ENCODE data around the gene SULT1B1. TPM values are rescaled to one million over a fixed set of nuclear protein-coding genes. Genes with fewer than 3 reads are reported as not detected.

Gene SULT1B1
- total and polyA plus RNA-seq, 10 of the 15 experiments (the other 5 are each of a cell fraction or from before 2014, with no cell fraction given): 0.01 to 0.05 (median 0.01) TPM; not detected in 7

DNA sequence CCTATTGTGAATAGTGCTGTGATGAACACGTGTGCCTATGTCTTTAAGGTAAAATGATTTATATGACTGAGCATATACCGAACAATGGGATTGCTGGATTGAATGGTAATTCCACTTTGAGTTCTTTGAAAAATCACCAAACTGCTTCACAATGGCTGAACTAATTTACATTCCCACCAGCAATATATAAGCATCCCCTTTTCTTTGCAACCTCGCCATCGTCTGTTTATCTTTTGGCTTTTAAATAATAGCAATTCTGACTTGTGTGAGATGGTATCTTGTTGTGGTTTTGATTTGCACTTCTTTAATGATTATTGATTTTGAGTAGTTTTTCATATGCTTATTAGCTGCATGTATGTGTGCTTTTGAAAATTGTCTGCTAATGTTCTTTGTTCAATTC is 75.6 kb downstream of the SULT1B1 start:
- Histone ChIP-seq H3K27me3 (replicated peaks in 1 of 2; ENCODE audit: control insufficient read depth in 2 of 2, insufficient read depth in 2 of 2, low read length in 1 of 2) (no peaks in the 10 kb centered on the region), H4K20me1 (ENCODE audit: control insufficient read depth, insufficient read depth) (no peaks in the 10 kb centered on the region), H3K27ac (ENCODE audit: control insufficient read depth, insufficient read depth) (no peak overlapping the region), H3K36me3 (ENCODE audit: control insufficient read depth in 2 of 2, insufficient read depth in 2 of 2, low read length in 1 of 2) (no peaks in the 10 kb centered on the region), H3K4me3 (no peak overlapping the region), H3K4me1 (ENCODE audit: control insufficient read depth, insufficient read depth, low read length) (no peaks in the 10 kb centered on the region), H3K79me2 (ENCODE audit: control insufficient read depth, insufficient read depth, low read length) (no peaks in the 10 kb centered on the region), H3K9me3 (replicated peaks; ENCODE audit: control insufficient read depth, insufficient read depth, low read length) (no peaks in the 10 kb centered on the region), H3K4me2 (ENCODE audit: control insufficient read depth, insufficient read depth) (no peak overlapping the region), H2AFZ (ENCODE audit: control insufficient read depth, low read depth, low read length) (no peak overlapping the region), H3K9ac (ENCODE audit: control insufficient read depth, insufficient read depth, low read length) (no peak overlapping the region)
- intact Hi-C loops (cut with micrococcal nuclease; ENCODE audit: unreplicated experiment): no loop called here
- SMC1A ChIA-PET (ENCODE audit: uncharacterized antibody, unreplicated experiment): interaction anchor here (1.5 kb wide), 1 partner anchor 196 kb away, joined by 3 read pairs; no protein-coding TSS in a partner anchor
- DNase-seq (ENCODE audit: low read depth, low spot score) (no peak), ATAC-seq (no peak), FAIRE-seq (no peak)
- CTCF ChIA-PET: no interaction called here
- RAD21 ChIA-PET (ENCODE audit: unreplicated experiment): no interaction called here
- POLR2A ChIA-PET: no interaction called here
- in situ Hi-C loops (cut with MboI): loop anchor here (25.0 kb wide), 1 partner anchor 827 kb away; the partner anchor contains the start of gene AMTN
- TF ChIP-seq SREBF1 (IDR thresholded peaks at IDR 0.05; ENCODE audit: low read length) (no peak), MTA2 (IDR thresholded peaks at IDR 0.05; ENCODE audit: low read depth) (no peak), CEBPB (IDR thresholded peaks at IDR 0.05; ENCODE audit: borderline replicate concordance in 1 of 2, low read depth in 2 of 2, low read length in 2 of 2) (no peak), DPF2 (IDR thresholded peaks at IDR 0.05) (no peak), TBL1XR1 (IDR thresholded peaks at IDR 0.05; ENCODE audit: low read depth, low read length) (no peak)
- TF ChIP-seq, protein P1, sequence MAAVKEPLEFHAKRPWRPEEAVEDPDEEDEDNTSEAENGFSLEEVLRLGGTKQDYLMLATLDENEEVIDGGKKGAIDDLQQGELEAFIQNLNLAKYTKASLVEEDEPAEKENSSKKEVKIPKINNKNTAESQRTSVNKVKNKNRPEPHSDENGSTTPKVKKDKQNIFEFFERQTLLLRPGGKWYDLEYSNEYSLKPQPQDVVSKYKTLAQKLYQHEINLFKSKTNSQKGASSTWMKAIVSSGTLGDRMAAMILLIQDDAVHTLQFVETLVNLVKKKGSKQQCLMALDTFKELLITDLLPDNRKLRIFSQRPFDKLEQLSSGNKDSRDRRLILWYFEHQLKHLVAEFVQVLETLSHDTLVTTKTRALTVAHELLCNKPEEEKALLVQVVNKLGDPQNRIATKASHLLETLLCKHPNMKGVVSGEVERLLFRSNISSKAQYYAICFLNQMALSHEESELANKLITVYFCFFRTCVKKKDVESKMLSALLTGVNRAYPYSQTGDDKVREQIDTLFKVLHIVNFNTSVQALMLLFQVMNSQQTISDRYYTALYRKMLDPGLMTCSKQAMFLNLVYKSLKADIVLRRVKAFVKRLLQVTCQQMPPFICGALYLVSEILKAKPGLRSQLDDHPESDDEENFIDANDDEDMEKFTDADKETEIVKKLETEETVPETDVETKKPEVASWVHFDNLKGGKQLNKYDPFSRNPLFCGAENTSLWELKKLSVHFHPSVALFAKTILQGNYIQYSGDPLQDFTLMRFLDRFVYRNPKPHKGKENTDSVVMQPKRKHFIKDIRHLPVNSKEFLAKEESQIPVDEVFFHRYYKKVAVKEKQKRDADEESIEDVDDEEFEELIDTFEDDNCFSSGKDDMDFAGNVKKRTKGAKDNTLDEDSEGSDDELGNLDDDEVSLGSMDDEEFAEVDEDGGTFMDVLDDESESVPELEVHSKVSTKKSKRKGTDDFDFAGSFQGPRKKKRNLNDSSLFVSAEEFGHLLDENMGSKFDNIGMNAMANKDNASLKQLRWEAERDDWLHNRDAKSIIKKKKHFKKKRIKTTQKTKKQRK (IDR thresholded peaks at IDR 0.05; ENCODE audit: low read depth, low read length): no peak
- TF ChIP-seq, protein P2, sequence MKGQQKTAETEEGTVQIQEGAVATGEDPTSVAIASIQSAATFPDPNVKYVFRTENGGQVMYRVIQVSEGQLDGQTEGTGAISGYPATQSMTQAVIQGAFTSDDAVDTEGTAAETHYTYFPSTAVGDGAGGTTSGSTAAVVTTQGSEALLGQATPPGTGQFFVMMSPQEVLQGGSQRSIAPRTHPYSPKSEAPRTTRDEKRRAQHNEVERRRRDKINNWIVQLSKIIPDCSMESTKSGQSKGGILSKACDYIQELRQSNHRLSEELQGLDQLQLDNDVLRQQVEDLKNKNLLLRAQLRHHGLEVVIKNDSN (IDR thresholded peaks at IDR 0.05; ENCODE audit: borderline replicate concordance, extremely low read length, insufficient read depth, low read depth, low read length): no peak
- TF ChIP-seq, protein P3, sequence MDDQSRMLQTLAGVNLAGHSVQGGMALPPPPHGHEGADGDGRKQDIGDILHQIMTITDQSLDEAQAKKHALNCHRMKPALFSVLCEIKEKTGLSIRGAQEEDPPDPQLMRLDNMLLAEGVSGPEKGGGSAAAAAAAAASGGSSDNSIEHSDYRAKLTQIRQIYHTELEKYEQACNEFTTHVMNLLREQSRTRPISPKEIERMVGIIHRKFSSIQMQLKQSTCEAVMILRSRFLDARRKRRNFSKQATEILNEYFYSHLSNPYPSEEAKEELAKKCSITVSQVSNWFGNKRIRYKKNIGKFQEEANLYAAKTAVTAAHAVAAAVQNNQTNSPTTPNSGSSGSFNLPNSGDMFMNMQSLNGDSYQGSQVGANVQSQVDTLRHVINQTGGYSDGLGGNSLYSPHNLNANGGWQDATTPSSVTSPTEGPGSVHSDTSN (IDR thresholded peaks at IDR 0.05; ENCODE audit: insufficient replicate concordance, low read depth, low read length): no peak
- no TSS peak for BruUV-seq (replicated peaks)
- WGBS (ENCODE audit: insufficient coverage, insufficient replicate concordance, low lambda C conversion rate, missing lambda C conversion rate): 47% methylated on average over 4 of the region's 4 CpGs

Other genes with a start within 250 kb of the SULT1B1 start
- 0.11 TPM in 1 of 2 replicates, not detected in the other for gene UGT2A2, start 121.0 kb downstream of the SULT1B1 start, total RNA-seq (2014; rRNA removed)
- gene UGT2A2, start 121.0 kb downstream of the SULT1B1 start, total RNA-seq (2014; rRNA removed; fragmentation: Illumina TruSeq; extraction: Trizol): not detected in 2 replicates
- not detected in 2 replicates for gene UGT2A2, start 121.0 kb downstream of the SULT1B1 start, total RNA-seq (2021)
- not detected in 2 replicates for gene UGT2A2, start 121.0 kb downstream of the SULT1B1 start, polyA plus RNA-seq (2011; rRNA removed)
- not detected in 2 replicates for gene UGT2A2, start 121.0 kb downstream of the SULT1B1 start, polyA plus RNA-seq (2014; fragmentation: Illumina TruSeq; extraction: Trizol)
- gene UGT2A2, start 121.0 kb downstream of the SULT1B1 start, polyA plus RNA-seq (2014; fragmentation: Nextera tagmentation; extraction: Ambion mirVana): under 1 TPM in 1 of 2 experiments, not detected in 1; 0.18 TPM
- gene UGT2A2, start 121.0 kb downstream of the SULT1B1 start, polyA plus RNA-seq (2014; rRNA removed): not detected in 2 replicates
- gene UGT2A2, start 121.0 kb downstream of the SULT1B1 start, polyA plus RNA-seq (2016; fragmentation: Nextera tagmentation; extraction: Ambion mirVana): not detected
- 0.27 TPM in 1 of 2 replicates, not detected in the other for gene UGT2A1, start 107.4 kb downstream of the SULT1B1 start, total RNA-seq (2014; rRNA removed)
- not detected in 2 replicates for gene UGT2A1, start 107.4 kb downstream of the SULT1B1 start, total RNA-seq (2014; rRNA removed; fragmentation: Illumina TruSeq; extraction: Trizol)
- gene UGT2A1, start 107.4 kb downstream of the SULT1B1 start, total RNA-seq (2021): not detected in 2 replicates
- gene UGT2A1, start 107.4 kb downstream of the SULT1B1 start, polyA plus RNA-seq (2011; rRNA removed): 0.04 TPM in 1 of 2 replicates, not detected in the other
- 0.19 TPM in 1 of 2 replicates, not detected in the other for gene UGT2A1, start 107.4 kb downstream of the SULT1B1 start, polyA plus RNA-seq (2014; fragmentation: Illumina TruSeq; extraction: Trizol)
- gene UGT2A1, start 107.4 kb downstream of the SULT1B1 start, polyA plus RNA-seq (2014; fragmentation: Nextera tagmentation; extraction: Ambion mirVana): under 1 TPM; 0.07 to 0.08 TPM
- 0.28 and 0.50 TPM in 2 replicates for gene UGT2A1, start 107.4 kb downstream of the SULT1B1 start, polyA plus RNA-seq (2014; rRNA removed)
- gene UGT2A1, start 107.4 kb downstream of the SULT1B1 start, polyA plus RNA-seq (2016; fragmentation: Nextera tagmentation; extraction: Ambion mirVana): not detected
- gene SULT1E1, start 99.5 kb upstream of the SULT1B1 start, total RNA-seq (2014; rRNA removed): not detected in 2 replicates
- not detected in 2 replicates for gene SULT1E1, start 99.5 kb upstream of the SULT1B1 start, total RNA-seq (2014; rRNA removed; fragmentation: Illumina TruSeq; extraction: Trizol)
- gene SULT1E1, start 99.5 kb upstream of the SULT1B1 start, total RNA-seq (2021): not detected in 2 replicates
- gene SULT1E1, start 99.5 kb upstream of the SULT1B1 start, polyA plus RNA-seq (2011; rRNA removed): not detected in 2 replicates
- gene SULT1E1, start 99.5 kb upstream of the SULT1B1 start, polyA plus RNA-seq (2014; fragmentation: Illumina TruSeq; extraction: Trizol): not detected in 2 replicates
- not detected for gene SULT1E1, start 99.5 kb upstream of the SULT1B1 start, polyA plus RNA-seq (2014; fragmentation: Nextera tagmentation; extraction: Ambion mirVana)
- not detected in 2 replicates for gene SULT1E1, start 99.5 kb upstream of the SULT1B1 start, polyA plus RNA-seq (2014; rRNA removed)
- gene SULT1E1, start 99.5 kb upstream of the SULT1B1 start, polyA plus RNA-seq (2016; fragmentation: Nextera tagmentation; extraction: Ambion mirVana): not detected
- not detected in 2 replicates for gene CSN1S1, start 170.4 kb upstream of the SULT1B1 start, total RNA-seq (2014; rRNA removed)
- not detected in 2 replicates for gene CSN1S1, start 170.4 kb upstream of the SULT1B1 start, total RNA-seq (2014; rRNA removed; fragmentation: Illumina TruSeq; extraction: Trizol)
- gene CSN1S1, start 170.4 kb upstream of the SULT1B1 start, total RNA-seq (2021): not detected in 2 replicates
- gene CSN1S1, start 170.4 kb upstream of the SULT1B1 start, polyA plus RNA-seq (2011; rRNA removed): not detected in 2 replicates
- gene CSN1S1, start 170.4 kb upstream of the SULT1B1 start, polyA plus RNA-seq (2014; fragmentation: Illumina TruSeq; extraction: Trizol): not detected in 2 replicates
- not detected for gene CSN1S1, start 170.4 kb upstream of the SULT1B1 start, polyA plus RNA-seq (2014; fragmentation: Nextera tagmentation; extraction: Ambion mirVana)
- gene CSN1S1, start 170.4 kb upstream of the SULT1B1 start, polyA plus RNA-seq (2014; rRNA removed): not detected in 2 replicates
- not detected for gene CSN1S1, start 170.4 kb upstream of the SULT1B1 start, polyA plus RNA-seq (2016; fragmentation: Nextera tagmentation; extraction: Ambion mirVana)
- not detected in 2 replicates for gene CSN2, start 205.1 kb upstream of the SULT1B1 start, total RNA-seq (2014; rRNA removed)
- not detected in 2 replicates for gene CSN2, start 205.1 kb upstream of the SULT1B1 start, total RNA-seq (2014; rRNA removed; fragmentation: Illumina TruSeq; extraction: Trizol)
- not detected in 2 replicates for gene CSN2, start 205.1 kb upstream of the SULT1B1 start, total RNA-seq (2021)
- not detected in 2 replicates for gene CSN2, start 205.1 kb upstream of the SULT1B1 start, polyA plus RNA-seq (2011; rRNA removed)
- not detected in 2 replicates for gene CSN2, start 205.1 kb upstream of the SULT1B1 start, polyA plus RNA-seq (2014; fragmentation: Illumina TruSeq; extraction: Trizol)
- not detected for gene CSN2, start 205.1 kb upstream of the SULT1B1 start, polyA plus RNA-seq (2014; fragmentation: Nextera tagmentation; extraction: Ambion mirVana)
- gene CSN2, start 205.1 kb upstream of the SULT1B1 start, polyA plus RNA-seq (2014; rRNA removed): not detected in 2 replicates
- gene CSN2, start 205.1 kb upstream of the SULT1B1 start, polyA plus RNA-seq (2016; fragmentation: Nextera tagmentation; extraction: Ambion mirVana): not detected
- not detected in 2 replicates for gene STATH, start 235.3 kb upstream of the SULT1B1 start, total RNA-seq (2014; rRNA removed)
- not detected in 2 replicates for gene STATH, start 235.3 kb upstream of the SULT1B1 start, total RNA-seq (2014; rRNA removed; fragmentation: Illumina TruSeq; extraction: Trizol)
- not detected in 2 replicates for gene STATH, start 235.3 kb upstream of the SULT1B1 start, total RNA-seq (2021)
- not detected in 2 replicates for gene STATH, start 235.3 kb upstream of the SULT1B1 start, polyA plus RNA-seq (2011; rRNA removed)
- gene STATH, start 235.3 kb upstream of the SULT1B1 start, polyA plus RNA-seq (2014; fragmentation: Illumina TruSeq; extraction: Trizol): 0.21 TPM in 1 of 2 replicates, not detected in the other
- not detected for gene STATH, start 235.3 kb upstream of the SULT1B1 start, polyA plus RNA-seq (2014; fragmentation: Nextera tagmentation; extraction: Ambion mirVana)
- not detected in 2 replicates for gene STATH, start 235.3 kb upstream of the SULT1B1 start, polyA plus RNA-seq (2014; rRNA removed)
- gene STATH, start 235.3 kb upstream of the SULT1B1 start, polyA plus RNA-seq (2016; fragmentation: Nextera tagmentation; extraction: Ambion mirVana): not detected